Osteoblast (primary cell): Measurements from ENCODE around the gene CNRIP1. TPM values are rescaled to one million over a fixed set of nuclear protein-coding genes. Genes with fewer than 3 reads are reported as not detected.

ENCODE experiments used
- DNase-seq: peaks from one replicate; pipeline ENCODE4 v3.0.0; 2011; ENCODE audit warnings: low spot score, mixed read lengths; ENCODE audit not compliant: insufficient read length; ENCODE audit errors: missing footprints
- H2AFZ ChIP-seq: 2 replicates; pipeline ENCODE4 v1.6.0; 2011; ENCODE audit warnings: mild to moderate bottlenecking, low read length
- H3K27ac ChIP-seq: 2 replicates; pipeline ENCODE4 v1.5.1; 2011; ENCODE audit warnings: mild to moderate bottlenecking, low read depth, low read length, moderate library complexity
- H3K27me3 ChIP-seq: 2 replicates; pipeline ENCODE4 v1.6.0; 2012; ENCODE audit warnings: mild to moderate bottlenecking, control low read depth, inconsistent platforms, low read length, moderate library complexity; ENCODE audit not compliant: insufficient read depth
- H3K36me3 ChIP-seq: 2 replicates; pipeline ENCODE4 v1.5.1; 2011; ENCODE audit warnings: mild to moderate bottlenecking, low read length, control low read depth, moderate library complexity; ENCODE audit not compliant: insufficient read depth
- H3K4me1 ChIP-seq: 2 replicates; pipeline ENCODE4 v1.5.1; 2011; ENCODE audit warnings: mild to moderate bottlenecking, low read length, control low read depth, moderate library complexity; ENCODE audit not compliant: insufficient read depth
- H3K4me2 ChIP-seq: 2 replicates; pipeline ENCODE4 v1.6.0; 2011; ENCODE audit warnings: mild to moderate bottlenecking, low read length; ENCODE audit not compliant: insufficient read depth
- H3K4me3 ChIP-seq: fragments of 200-600 bp; sonication (generic); 3 replicates; pipeline ENCODE4 v1.5.1; 2012; ENCODE audit warnings: mild to moderate bottlenecking, low read length, inconsistent platforms; ENCODE audit not compliant: insufficient read depth
- H3K79me2 ChIP-seq: 2 replicates; pipeline ENCODE4 v1.6.0; 2012; ENCODE audit warnings: mild to moderate bottlenecking, low read length, control low read depth, inconsistent platforms; ENCODE audit not compliant: insufficient read depth
- H3K9me3 ChIP-seq: 2 replicates; pipeline ENCODE4 v1.5.1; 2011; ENCODE audit warnings: low read depth, low read length, control low read depth
- H4K20me1 ChIP-seq: 2 replicates; pipeline ENCODE4 v1.6.0; 2012; ENCODE audit warnings: mild to moderate bottlenecking, low read length, control low read depth; ENCODE audit not compliant: insufficient read depth
- CTCF ChIP-seq: IDR thresholded peaks from 2 replicates; pipeline ENCODE4 v1.5.1; 2011; ENCODE audit warnings: mild to moderate bottlenecking, low read depth, low read length, moderate library complexity; ENCODE audit errors: extremely low read depth
- total RNA-seq: library from RNA; depleted of rRNA; stranded (reverse); fragments of >200 nt; gene quantifications from 2 replicates; pipeline ENCODE4 v1.2.3, GENCODE V29; 2012

CNRIP1 gene
- total RNA-seq, 1 donor, result 43.4 TPM

- Histone ChIP-seq H3K4me1 (peaks cover 10% of the 10 kb centered on the region), H3K27me3 (no peaks in the 10 kb centered on the region)
- peak; percentile 84 for DNase-seq
Measured at GRCh38 chr2:68302281-68302875, 17.4 kb downstream of the CNRIP1 start.

GRCh38 chr2:68295516-68295915, 24.2 kb downstream of the CNRIP1 start:
- Histone ChIP-seq H3K36me3 (no peaks in the 10 kb centered on the region), H3K4me1 (no peaks in the 10 kb centered on the region), H3K4me2 (no peak overlapping the region), H3K27me3 (no peaks in the 10 kb centered on the region), H3K4me3 (no peak overlapping the region), H2AFZ (no peak overlapping the region), H3K9me3 (no peaks in the 10 kb centered on the region), H4K20me1 (no peaks in the 10 kb centered on the region), H3K79me2 (no peaks in the 10 kb centered on the region), H3K27ac (no peak overlapping the region)
- TF ChIP-seq CTCF, result no peak
- no peak for DNase-seq

More at GRCh38 chr2:68302281-68302875, 17.4 kb downstream of the CNRIP1 start:
- TF ChIP-seq CTCF, result no peak
- Histone ChIP-seq H3K9me3 (no peaks in the 10 kb centered on the region), H3K4me3 (no peak overlapping the region), H3K36me3 (no peaks in the 10 kb centered on the region), H3K79me2 (no peaks in the 10 kb centered on the region), H3K4me2 (no peak overlapping the region), H2AFZ (no peak overlapping the region), H4K20me1 (no peaks in the 10 kb centered on the region), H3K27ac (peak overlapping the region; percentile 24)

- Histone ChIP-seq H3K4me3 (no peak overlapping the region), H3K79me2 (no peaks in the 10 kb centered on the region), H3K4me2 (no peak overlapping the region), H3K27ac (no peak overlapping the region), H4K20me1 (no peaks in the 10 kb centered on the region), H3K4me1 (no peaks in the 10 kb centered on the region), H2AFZ (no peak overlapping the region), H3K9me3 (no peaks in the 10 kb centered on the region), H3K36me3 (no peaks in the 10 kb centered on the region), H3K27me3 (no peaks in the 10 kb centered on the region)
- DNase-seq, result no peak
- no peak for TF ChIP-seq CTCF
Measured at GRCh38 chr2:68294913-68295312, 24.8 kb downstream of the CNRIP1 start.

GRCh38 chr2:68294187-68294586, 25.6 kb downstream of the CNRIP1 start:
- Histone ChIP-seq H3K79me2 (no peaks in the 10 kb centered on the region), H3K27ac (no peak overlapping the region), H2AFZ (no peak overlapping the region), H3K4me2 (no peak overlapping the region), H3K27me3 (no peaks in the 10 kb centered on the region), H4K20me1 (no peaks in the 10 kb centered on the region), H3K9me3 (no peaks in the 10 kb centered on the region), H3K36me3 (no peaks in the 10 kb centered on the region), H3K4me3 (no peak overlapping the region), H3K4me1 (no peaks in the 10 kb centered on the region)
- TF ChIP-seq CTCF, result no peak
- DNase-seq, result no peak
